Endothelial cell of umbilical vein (primary cell): ENCODE results near the gene PLEKHG4B.
"Not testable (repeated sequence)": the region's sequence is repeated elsewhere in the genome, so short reads cannot be mapped to it uniquely, and the experiment has no call there.

ENCODE experiments used
- EZH2 ChIP-seq: IDR thresholded peaks from 2 replicates; pipeline ENCODE4 v1.6.1; 2012; ENCODE audit warnings: borderline replicate concordance, low read depth, mild to moderate bottlenecking, moderate library complexity, low read length, inconsistent platforms; ENCODE audit not compliant: severe bottlenecking
- POLR2AphosphoS5 ChIP-seq: IDR thresholded peaks from 2 replicates; pipeline ENCODE4 v1.6.1; 2012; ENCODE audit warnings: low read depth, mild to moderate bottlenecking, control low read depth, low read length, moderate library complexity; ENCODE audit not compliant: insufficient read depth
- TF ChIP-seq, protein P1 (sequence below), 2 donors: IDR thresholded peaks; 1 replicate in 1 of 2; 2 replicates in 1 of 2; pipeline ENCODE4 v1.5.1; 2011; ENCODE audit warnings: low read length in 2 of 2, mild to moderate bottlenecking in 2 of 2, moderate library complexity in 2 of 2, control low read depth in 1 of 2, inconsistent platforms in 1 of 2, low read depth in 1 of 2; ENCODE audit not compliant: insufficient read depth in 1 of 2; ENCODE audit errors: extremely low read depth in 1 of 2

- TF ChIP-seq, protein P1, sequence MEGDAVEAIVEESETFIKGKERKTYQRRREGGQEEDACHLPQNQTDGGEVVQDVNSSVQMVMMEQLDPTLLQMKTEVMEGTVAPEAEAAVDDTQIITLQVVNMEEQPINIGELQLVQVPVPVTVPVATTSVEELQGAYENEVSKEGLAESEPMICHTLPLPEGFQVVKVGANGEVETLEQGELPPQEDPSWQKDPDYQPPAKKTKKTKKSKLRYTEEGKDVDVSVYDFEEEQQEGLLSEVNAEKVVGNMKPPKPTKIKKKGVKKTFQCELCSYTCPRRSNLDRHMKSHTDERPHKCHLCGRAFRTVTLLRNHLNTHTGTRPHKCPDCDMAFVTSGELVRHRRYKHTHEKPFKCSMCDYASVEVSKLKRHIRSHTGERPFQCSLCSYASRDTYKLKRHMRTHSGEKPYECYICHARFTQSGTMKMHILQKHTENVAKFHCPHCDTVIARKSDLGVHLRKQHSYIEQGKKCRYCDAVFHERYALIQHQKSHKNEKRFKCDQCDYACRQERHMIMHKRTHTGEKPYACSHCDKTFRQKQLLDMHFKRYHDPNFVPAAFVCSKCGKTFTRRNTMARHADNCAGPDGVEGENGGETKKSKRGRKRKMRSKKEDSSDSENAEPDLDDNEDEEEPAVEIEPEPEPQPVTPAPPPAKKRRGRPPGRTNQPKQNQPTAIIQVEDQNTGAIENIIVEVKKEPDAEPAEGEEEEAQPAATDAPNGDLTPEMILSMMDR (IDR thresholded peaks at IDR 0.05; ENCODE audit: extremely low read depth in 1 of 2, insufficient read depth in 1 of 2, low read depth in 1 of 2, low read length in 2 of 2): not testable (repeated sequence)
- not testable (repeated sequence) for TF ChIP-seq EZH2, POLR2AphosphoS5
These were observed 12.1 kb downstream of the PLEKHG4B start for GRCh38 chr5:104106-104505.
